ENCODE measurements around the gene BCO1. TPM values are rescaled to one million over a fixed set of nuclear protein-coding genes. Genes with fewer than 3 reads are reported as not detected.
A peak's percentile ranks its signal among the peaks of the same experiment; 100 is the strongest.

BCO1 gene
- total RNA-seq, 1 experiment from 2014 or later: not detected

DNA sequence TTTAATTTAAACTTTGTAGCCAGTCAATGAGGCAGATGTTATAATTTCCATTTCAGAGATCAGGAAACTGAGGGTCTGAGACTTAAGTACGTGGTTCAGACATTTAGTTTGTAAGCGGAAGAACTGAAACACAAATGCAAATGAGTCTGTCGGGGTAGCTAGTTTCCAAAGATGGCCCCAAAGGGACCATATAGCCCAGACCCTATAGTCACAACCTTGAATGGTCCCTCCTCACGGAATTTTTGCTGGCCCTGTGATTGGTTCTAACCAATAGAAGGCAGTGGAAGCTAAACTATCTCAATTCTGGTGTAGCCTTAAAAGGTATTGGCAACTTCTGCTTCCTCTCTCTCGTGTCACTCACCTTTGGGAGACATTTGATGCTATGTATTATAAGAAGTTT, 7.5 kb upstream of the BCO1 start:
- peaks cover 21% of the 10 kb centered on the region for H3K27me3 Mint-ChIP-seq (ENCODE audit: insufficient read depth, unreplicated experiment)
- BruUV-seq (replicated peaks): no TSS peak
- TF ChIP-seq, protein P1, sequence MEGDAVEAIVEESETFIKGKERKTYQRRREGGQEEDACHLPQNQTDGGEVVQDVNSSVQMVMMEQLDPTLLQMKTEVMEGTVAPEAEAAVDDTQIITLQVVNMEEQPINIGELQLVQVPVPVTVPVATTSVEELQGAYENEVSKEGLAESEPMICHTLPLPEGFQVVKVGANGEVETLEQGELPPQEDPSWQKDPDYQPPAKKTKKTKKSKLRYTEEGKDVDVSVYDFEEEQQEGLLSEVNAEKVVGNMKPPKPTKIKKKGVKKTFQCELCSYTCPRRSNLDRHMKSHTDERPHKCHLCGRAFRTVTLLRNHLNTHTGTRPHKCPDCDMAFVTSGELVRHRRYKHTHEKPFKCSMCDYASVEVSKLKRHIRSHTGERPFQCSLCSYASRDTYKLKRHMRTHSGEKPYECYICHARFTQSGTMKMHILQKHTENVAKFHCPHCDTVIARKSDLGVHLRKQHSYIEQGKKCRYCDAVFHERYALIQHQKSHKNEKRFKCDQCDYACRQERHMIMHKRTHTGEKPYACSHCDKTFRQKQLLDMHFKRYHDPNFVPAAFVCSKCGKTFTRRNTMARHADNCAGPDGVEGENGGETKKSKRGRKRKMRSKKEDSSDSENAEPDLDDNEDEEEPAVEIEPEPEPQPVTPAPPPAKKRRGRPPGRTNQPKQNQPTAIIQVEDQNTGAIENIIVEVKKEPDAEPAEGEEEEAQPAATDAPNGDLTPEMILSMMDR (IDR thresholded peaks at IDR 0.05; ENCODE audit: unreplicated experiment): no peak
- H3K4me3 Mint-ChIP-seq (ENCODE audit: unreplicated experiment): no peak overlapping the region
- no peak overlapping the region for H3K27ac Mint-ChIP-seq (ENCODE audit: low read depth, unreplicated experiment)
- no peaks in the 10 kb centered on the region for H3K36me3 Mint-ChIP-seq (ENCODE audit: insufficient read depth, unreplicated experiment)
- H3K4me1 Mint-ChIP-seq (ENCODE audit: insufficient read depth, unreplicated experiment): no peaks in the 10 kb centered on the region
- H3K9me3 Mint-ChIP-seq (ENCODE audit: unreplicated experiment): no peaks in the 10 kb centered on the region
- CTCF ChIA-PET: interaction anchor here (1.2 kb wide), 1 partner anchor 26 kb away, joined by 5 read pairs; no protein-coding TSS in a partner anchor
- DNase-seq (ENCODE audit: unreplicated experiment): no peak
- intact Hi-C loops (cut with micrococcal nuclease): no loop called here
- POLR2A ChIA-PET: no interaction called here

DNA sequence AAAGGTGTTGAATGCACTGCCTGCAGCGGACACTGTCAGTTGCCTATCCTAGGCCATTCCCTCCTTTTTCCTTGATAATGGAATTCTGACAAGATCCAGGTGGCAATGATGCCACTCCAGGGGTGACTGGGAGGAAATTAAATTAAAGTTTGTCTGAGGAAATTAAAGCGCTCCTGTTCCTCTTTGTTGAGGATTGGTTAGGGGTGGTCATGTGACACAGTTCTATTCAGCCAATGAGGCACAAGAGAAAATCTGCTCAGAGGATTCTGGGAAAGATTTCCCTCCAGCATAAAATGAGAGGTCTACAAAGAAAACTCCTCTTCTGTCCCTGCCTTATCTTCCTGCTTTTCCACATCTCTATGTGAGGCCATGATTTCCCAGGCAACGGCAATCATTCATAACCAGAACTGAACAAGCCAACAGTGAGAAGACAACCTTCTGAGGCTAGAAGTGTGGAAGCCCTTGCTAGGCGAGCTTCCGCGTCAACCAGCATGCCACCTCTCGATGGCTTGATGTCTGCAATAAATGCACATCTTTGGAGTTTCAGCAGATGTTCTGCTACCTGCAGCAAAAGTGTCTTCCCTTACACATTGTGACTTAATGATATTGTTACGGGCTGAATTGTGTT, 5.6 kb upstream of the BCO1 start:
- Mint-ChIP-seq H3K4me3 (ENCODE audit: unreplicated experiment) (no peak overlapping the region), H3K9me3 (ENCODE audit: unreplicated experiment) (no peaks in the 10 kb centered on the region), H3K27me3 (ENCODE audit: insufficient read depth, unreplicated experiment) (peaks cover 21% of the 10 kb centered on the region), H3K27ac (ENCODE audit: low read depth, unreplicated experiment) (no peak overlapping the region), H3K4me1 (ENCODE audit: insufficient read depth, unreplicated experiment) (no peaks in the 10 kb centered on the region), H3K36me3 (ENCODE audit: insufficient read depth, unreplicated experiment) (no peaks in the 10 kb centered on the region)
- TF ChIP-seq, protein P1 (IDR thresholded peaks at IDR 0.05; ENCODE audit: unreplicated experiment): no peak
- CTCF ChIA-PET: no interaction called here
- BruUV-seq (replicated peaks): no TSS peak
- POLR2A ChIA-PET: no interaction called here
- intact Hi-C loops (cut with micrococcal nuclease): no loop called here
- DNase-seq (ENCODE audit: unreplicated experiment): no peak

DNA sequence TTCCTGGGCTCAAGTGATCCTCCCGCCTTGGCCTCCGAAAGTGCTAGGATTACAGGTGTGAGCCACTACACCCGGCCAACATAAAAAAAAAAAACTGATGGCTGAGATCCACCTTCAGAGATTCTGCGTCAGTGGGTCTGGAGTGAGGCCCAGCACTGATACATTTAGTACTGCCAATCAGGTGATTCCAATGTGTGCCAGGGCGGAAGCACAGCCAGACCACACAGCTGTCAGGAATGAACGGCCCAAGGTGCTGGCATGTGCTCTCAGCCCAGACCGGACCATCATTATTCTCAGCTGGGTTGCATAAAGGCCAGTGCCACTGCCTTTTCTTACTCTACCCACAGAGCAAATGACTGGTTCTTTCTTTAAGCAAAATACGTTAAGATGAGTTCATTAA, 1.2 kb upstream of the BCO1 start:
- peak; percentile 58 for DNase-seq (ENCODE audit: unreplicated experiment)
- Mint-ChIP-seq H3K9me3 (ENCODE audit: unreplicated experiment) (no peaks in the 10 kb centered on the region), H3K27ac (ENCODE audit: low read depth, unreplicated experiment) (no peak overlapping the region), H3K4me3 (ENCODE audit: unreplicated experiment) (no peak overlapping the region), H3K4me1 (ENCODE audit: insufficient read depth, unreplicated experiment) (peaks cover 9% of the 10 kb centered on the region), H3K36me3 (ENCODE audit: insufficient read depth, unreplicated experiment) (no peaks in the 10 kb centered on the region), H3K27me3 (ENCODE audit: insufficient read depth, unreplicated experiment) (no peaks in the 10 kb centered on the region)
- ChIA-PET CTCF (interaction anchor here (0.6 to 1.6 kb wide), 5 partner anchors 32 to 486 kb away, joined by 3 to 12 read pairs (median 3); no protein-coding TSS in a partner anchor), POLR2A (interaction anchor here (0.6 to 1.5 kb wide), 3 partner anchors 60 to 160 kb away, joined by 3 to 7 read pairs (median 4); partner anchors contain the start of genes C16orf46 and GAN)
- BruUV-seq (replicated peaks): no TSS peak
- TF ChIP-seq, protein P1 (IDR thresholded peaks at IDR 0.05; ENCODE audit: unreplicated experiment): no peak
- intact Hi-C loops (cut with micrococcal nuclease): no loop called here

DNA sequence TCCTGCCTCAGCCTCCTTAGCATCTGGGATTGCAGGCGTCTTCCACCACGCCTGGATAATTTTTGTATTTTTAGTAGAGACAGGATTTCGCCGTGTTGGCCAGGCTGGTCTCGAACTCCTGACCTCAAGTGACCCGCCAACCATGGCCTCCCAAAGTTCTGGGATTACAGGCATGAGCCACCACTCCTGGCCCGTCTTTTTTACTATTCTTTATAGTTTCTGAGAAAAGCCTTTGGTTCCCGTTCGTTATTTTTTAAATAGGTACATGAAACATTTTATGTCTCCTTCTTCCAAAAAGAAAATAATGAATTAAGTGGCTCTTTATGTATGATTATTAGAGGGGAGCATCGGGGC, 570 bp upstream of the BCO1 start:
- DNase-seq (ENCODE audit: unreplicated experiment): no peak
- H3K4me3 Mint-ChIP-seq (ENCODE audit: unreplicated experiment): peak overlapping the region; percentile 67
- no peaks in the 10 kb centered on the region for H3K27me3 Mint-ChIP-seq (ENCODE audit: insufficient read depth, unreplicated experiment)
- BruUV-seq (replicated peaks): no TSS peak
- H3K27ac Mint-ChIP-seq (ENCODE audit: low read depth, unreplicated experiment): peak overlapping the region; percentile 86
- intact Hi-C loops (cut with micrococcal nuclease): no loop called here
- TF ChIP-seq, protein P1 (IDR thresholded peaks at IDR 0.05; ENCODE audit: unreplicated experiment): no peak
- POLR2A ChIA-PET: interaction anchor here (0.6 to 1.5 kb wide), 9 partner anchors 9 to 642 kb away, joined by 3 to 7 read pairs (median 3); partner anchors contain the start of genes C16orf46 and GAN
- no peaks in the 10 kb centered on the region for H3K9me3 Mint-ChIP-seq (ENCODE audit: unreplicated experiment)
- H3K36me3 Mint-ChIP-seq (ENCODE audit: insufficient read depth, unreplicated experiment): no peaks in the 10 kb centered on the region
- CTCF ChIA-PET: interaction anchor here (0.6 to 1.6 kb wide), 7 partner anchors 11 to 485 kb away, joined by 3 to 12 read pairs (median 3); no protein-coding TSS in a partner anchor
- peaks cover 12% of the 10 kb centered on the region for H3K4me1 Mint-ChIP-seq (ENCODE audit: insufficient read depth, unreplicated experiment)
